Esophagus muscularis mucosa (tissue), 3 donors: ENCODE results near the gene SREBF1.

Experiments
- CTCF ChIP-seq, 3 experiments: fragments of 200-600 bp in 2 of 3; fragments of 450-650 bp in 1 of 3; sonication (generic) in 2 of 3; IDR thresholded peaks; one replicate each; pipeline ENCODE4 v1.5.1; 2017 to 2019; ENCODE audit warnings: antibody characterized with exemption in 3 of 3, mild to moderate bottlenecking in 2 of 3, moderate library complexity in 1 of 3
- POLR2AphosphoS5 ChIP-seq, 2 donors: sonication (generic); formaldehyde crosslinking; IDR thresholded peaks; one replicate each; pipeline ENCODE4 v1.6.1; 2017; ENCODE audit warnings: antibody characterized with exemption in 2 of 2

- no peak for TF ChIP-seq CTCF (IDR thresholded peaks at IDR 0.05)
- no peak for TF ChIP-seq POLR2AphosphoS5 (IDR thresholded peaks at IDR 0.05)
These were observed 19.8 kb downstream of the SREBF1 start for GRCh38 chr17:17816831-17817551.
